Measurements from ENCODE around the gene FOXK2. TPM values are rescaled to one million over a fixed set of nuclear protein-coding genes. Genes with fewer than 3 reads are reported as not detected.
A peak's percentile ranks its signal among the peaks of the same experiment; 100 is the strongest.

Gene FOXK2
- total RNA-seq, 1 experiment from 2014 or later: 57.7 TPM

DNA sequence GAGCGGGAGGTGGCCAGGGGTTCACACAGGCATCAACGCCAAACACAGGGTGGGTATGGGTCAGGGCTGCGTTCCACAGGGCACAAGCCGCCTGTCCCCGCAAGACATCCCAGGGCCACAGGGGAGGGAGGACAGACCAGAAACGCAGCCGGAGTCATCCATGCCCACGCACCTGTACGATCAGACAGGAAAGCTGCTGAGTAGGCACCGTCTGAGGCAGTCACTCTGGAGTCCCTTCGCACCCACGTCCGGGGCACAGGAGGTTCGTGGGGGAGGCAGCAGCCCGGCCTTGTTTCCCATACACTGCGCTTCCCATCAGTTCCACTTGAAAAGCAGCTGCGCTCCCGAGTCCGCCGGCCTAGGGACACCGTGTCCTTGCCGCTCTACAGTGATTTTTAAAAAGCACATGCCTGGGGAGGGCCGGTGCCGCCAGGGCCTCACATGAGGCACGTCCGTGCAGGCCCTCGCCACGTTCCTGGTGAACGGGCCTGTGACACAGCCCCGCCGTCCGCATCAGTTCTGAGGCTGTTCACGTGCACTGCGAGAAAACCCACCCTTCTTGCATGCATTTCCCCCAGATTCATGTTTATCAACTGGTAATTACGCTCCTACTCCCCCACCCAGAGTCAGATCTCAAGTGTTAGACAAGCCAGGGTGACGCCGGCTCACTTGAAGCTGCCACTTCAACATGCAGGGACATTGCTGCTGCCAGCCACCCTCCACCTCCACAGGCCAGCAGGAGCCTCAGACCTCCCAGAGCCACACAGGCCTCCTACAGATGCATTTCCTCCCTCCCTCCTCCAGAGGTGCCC is 94.0 kb downstream of the FOXK2 start:
- peak; percentile 79 for ATAC-seq

DNA sequence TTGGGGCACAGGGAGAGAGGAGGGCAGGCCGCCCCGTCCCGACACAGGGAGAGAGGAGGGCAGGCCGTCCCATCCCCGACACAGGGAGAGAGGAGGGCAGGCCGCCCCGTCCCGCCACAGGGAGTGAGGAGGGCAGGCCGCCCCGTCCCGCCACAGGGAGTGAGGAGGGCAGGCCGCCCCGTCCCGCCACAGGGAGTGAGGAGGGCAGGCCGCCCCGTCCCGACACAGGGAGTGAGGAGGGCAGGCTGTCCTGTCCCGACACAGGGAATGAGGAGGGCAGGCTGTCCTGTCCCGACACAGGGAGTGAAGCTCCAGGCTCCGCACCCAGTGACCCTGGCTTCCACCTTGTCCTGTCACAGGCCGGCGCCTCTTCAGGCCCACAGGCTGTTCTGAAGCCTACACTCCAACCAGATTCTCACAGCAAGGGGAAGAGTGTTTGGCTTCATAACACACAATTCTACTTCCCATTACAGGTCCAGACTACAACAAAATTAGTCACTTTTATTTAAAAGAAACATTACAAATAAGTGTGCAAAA is 94.6 kb downstream of the FOXK2 start:
- H3K27ac Mint-ChIP-seq: peak overlapping the region; percentile 87; the same call in 1 of the 2 replicates

More for the DNA sequence above, 94.0 kb downstream of the FOXK2 start:
- Mint-ChIP-seq H3K27ac (peak overlapping the region; percentile 81), H3K4me3 (no peak overlapping the region), H3K27me3 (ENCODE audit: low read depth) (no peaks in the 10 kb centered on the region), H3K4me1 (peaks cover 8% of the 10 kb centered on the region), H3K36me3 (peaks cover 52% of the 10 kb centered on the region), H3K9me3 (no peaks in the 10 kb centered on the region)
- DNase-seq (ENCODE audit: low spot score): peak; percentile 29
- ChIA-PET POLR2A (no interaction called here), CTCF (interaction anchor here (0.6 kb wide), 1 partner anchor 339 kb away, joined by 3 read pairs; no protein-coding TSS in a partner anchor)
- no peak for TF ChIP-seq SMAD4 (CRISPR knock-in tag; IDR thresholded peaks at IDR 0.05)

More for the DNA sequence above, 94.6 kb downstream of the FOXK2 start:
- no peak overlapping the region for H3K4me3 Mint-ChIP-seq
- H3K36me3 Mint-ChIP-seq: peaks cover 54% of the 10 kb centered on the region
- TF ChIP-seq, protein P1, sequence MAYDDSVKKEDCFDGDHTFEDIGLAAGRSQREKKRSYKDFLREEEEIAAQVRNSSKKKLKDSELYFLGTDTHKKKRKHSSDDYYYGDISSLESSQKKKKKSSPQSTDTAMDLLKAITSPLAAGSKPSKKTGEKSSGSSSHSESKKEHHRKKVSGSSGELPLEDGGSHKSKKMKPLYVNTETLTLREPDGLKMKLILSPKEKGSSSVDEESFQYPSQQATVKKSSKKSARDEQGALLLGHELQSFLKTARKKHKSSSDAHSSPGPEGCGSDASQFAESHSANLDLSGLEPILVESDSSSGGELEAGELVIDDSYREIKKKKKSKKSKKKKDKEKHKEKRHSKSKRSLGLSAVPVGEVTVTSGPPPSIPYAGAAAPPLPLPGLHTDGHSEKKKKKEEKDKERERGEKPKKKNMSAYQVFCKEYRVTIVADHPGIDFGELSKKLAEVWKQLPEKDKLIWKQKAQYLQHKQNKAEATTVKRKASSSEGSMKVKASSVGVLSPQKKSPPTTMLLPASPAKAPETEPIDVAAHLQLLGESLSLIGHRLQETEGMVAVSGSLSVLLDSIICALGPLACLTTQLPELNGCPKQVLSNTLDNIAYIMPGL (CRISPR knock-in tag; IDR thresholded peaks at IDR 0.05): no peak
- TF ChIP-seq, protein P2, sequence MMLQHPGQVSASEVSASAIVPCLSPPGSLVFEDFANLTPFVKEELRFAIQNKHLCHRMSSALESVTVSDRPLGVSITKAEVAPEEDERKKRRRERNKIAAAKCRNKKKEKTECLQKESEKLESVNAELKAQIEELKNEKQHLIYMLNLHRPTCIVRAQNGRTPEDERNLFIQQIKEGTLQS (CRISPR knock-in tag; conservative IDR thresholded peaks at IDR 0.05): no peak
- TF ChIP-seq FOXP1 (CRISPR knock-in tag; IDR thresholded peaks at IDR 0.05; ENCODE audit: borderline replicate concordance) (no peak), ZNF138 (CRISPR knock-in tag; conservative IDR thresholded peaks at IDR 0.05) (no peak), JAZF1 (CRISPR knock-in tag; IDR thresholded peaks at IDR 0.05) (no peak), GRHL2 (CRISPR knock-in tag; IDR thresholded peaks at IDR 0.05; ENCODE audit: insufficient replicate concordance, severe bottlenecking) (no peak), ZNF232 (CRISPR knock-in tag; IDR thresholded peaks at IDR 0.05) (no peak), NR2C2 (CRISPR knock-in tag; IDR thresholded peaks at IDR 0.05) (no peak), ETV6 (CRISPR knock-in tag; IDR thresholded peaks at IDR 0.05) (no peak), SP1 (CRISPR knock-in tag; conservative IDR thresholded peaks at IDR 0.05) (no peak), ZNF121 (CRISPR knock-in tag; IDR thresholded peaks at IDR 0.05) (no peak), RORB (CRISPR knock-in tag; IDR thresholded peaks at IDR 0.05) (no peak), MYBL2 (CRISPR knock-in tag; IDR thresholded peaks at IDR 0.05) (no peak), CREB1 (CRISPR knock-in tag; IDR thresholded peaks at IDR 0.05) (no peak)
- TF ChIP-seq, protein P3, sequence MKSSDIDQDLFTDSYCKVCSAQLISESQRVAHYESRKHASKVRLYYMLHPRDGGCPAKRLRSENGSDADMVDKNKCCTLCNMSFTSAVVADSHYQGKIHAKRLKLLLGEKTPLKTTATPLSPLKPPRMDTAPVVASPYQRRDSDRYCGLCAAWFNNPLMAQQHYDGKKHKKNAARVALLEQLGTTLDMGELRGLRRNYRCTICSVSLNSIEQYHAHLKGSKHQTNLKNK (CRISPR knock-in tag; IDR thresholded peaks at IDR 0.05): no peak
- TF ChIP-seq, protein P4, sequence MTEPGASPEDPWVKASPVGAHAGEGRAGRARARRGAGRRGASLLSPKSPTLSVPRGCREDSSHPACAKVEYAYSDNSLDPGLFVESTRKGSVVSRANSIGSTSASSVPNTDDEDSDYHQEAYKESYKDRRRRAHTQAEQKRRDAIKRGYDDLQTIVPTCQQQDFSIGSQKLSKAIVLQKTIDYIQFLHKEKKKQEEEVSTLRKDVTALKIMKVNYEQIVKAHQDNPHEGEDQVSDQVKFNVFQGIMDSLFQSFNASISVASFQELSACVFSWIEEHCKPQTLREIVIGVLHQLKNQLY (CRISPR knock-in tag; IDR thresholded peaks at IDR 0.05): no peak
- TF ChIP-seq, protein P5, sequence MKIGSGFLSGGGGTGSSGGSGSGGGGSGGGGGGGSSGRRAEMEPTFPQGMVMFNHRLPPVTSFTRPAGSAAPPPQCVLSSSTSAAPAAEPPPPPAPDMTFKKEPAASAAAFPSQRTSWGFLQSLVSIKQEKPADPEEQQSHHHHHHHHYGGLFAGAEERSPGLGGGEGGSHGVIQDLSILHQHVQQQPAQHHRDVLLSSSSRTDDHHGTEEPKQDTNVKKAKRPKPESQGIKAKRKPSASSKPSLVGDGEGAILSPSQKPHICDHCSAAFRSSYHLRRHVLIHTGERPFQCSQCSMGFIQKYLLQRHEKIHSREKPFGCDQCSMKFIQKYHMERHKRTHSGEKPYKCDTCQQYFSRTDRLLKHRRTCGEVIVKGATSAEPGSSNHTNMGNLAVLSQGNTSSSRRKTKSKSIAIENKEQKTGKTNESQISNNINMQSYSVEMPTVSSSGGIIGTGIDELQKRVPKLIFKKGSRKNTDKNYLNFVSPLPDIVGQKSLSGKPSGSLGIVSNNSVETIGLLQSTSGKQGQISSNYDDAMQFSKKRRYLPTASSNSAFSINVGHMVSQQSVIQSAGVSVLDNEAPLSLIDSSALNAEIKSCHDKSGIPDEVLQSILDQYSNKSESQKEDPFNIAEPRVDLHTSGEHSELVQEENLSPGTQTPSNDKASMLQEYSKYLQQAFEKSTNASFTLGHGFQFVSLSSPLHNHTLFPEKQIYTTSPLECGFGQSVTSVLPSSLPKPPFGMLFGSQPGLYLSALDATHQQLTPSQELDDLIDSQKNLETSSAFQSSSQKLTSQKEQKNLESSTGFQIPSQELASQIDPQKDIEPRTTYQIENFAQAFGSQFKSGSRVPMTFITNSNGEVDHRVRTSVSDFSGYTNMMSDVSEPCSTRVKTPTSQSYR (CRISPR knock-in tag; IDR thresholded peaks at IDR 0.05): no peak
- TF ChIP-seq, protein P6, sequence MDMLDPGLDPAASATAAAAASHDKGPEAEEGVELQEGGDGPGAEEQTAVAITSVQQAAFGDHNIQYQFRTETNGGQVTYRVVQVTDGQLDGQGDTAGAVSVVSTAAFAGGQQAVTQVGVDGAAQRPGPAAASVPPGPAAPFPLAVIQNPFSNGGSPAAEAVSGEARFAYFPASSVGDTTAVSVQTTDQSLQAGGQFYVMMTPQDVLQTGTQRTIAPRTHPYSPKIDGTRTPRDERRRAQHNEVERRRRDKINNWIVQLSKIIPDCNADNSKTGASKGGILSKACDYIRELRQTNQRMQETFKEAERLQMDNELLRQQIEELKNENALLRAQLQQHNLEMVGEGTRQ (CRISPR knock-in tag; IDR thresholded peaks at IDR 0.05): no peak
- TF ChIP-seq, protein P7, sequence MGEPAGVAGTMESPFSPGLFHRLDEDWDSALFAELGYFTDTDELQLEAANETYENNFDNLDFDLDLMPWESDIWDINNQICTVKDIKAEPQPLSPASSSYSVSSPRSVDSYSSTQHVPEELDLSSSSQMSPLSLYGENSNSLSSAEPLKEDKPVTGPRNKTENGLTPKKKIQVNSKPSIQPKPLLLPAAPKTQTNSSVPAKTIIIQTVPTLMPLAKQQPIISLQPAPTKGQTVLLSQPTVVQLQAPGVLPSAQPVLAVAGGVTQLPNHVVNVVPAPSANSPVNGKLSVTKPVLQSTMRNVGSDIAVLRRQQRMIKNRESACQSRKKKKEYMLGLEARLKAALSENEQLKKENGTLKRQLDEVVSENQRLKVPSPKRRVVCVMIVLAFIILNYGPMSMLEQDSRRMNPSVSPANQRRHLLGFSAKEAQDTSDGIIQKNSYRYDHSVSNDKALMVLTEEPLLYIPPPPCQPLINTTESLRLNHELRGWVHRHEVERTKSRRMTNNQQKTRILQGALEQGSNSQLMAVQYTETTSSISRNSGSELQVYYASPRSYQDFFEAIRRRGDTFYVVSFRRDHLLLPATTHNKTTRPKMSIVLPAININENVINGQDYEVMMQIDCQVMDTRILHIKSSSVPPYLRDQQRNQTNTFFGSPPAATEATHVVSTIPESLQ (CRISPR knock-in tag; IDR thresholded peaks at IDR 0.05): no peak
- TF ChIP-seq, protein P8, sequence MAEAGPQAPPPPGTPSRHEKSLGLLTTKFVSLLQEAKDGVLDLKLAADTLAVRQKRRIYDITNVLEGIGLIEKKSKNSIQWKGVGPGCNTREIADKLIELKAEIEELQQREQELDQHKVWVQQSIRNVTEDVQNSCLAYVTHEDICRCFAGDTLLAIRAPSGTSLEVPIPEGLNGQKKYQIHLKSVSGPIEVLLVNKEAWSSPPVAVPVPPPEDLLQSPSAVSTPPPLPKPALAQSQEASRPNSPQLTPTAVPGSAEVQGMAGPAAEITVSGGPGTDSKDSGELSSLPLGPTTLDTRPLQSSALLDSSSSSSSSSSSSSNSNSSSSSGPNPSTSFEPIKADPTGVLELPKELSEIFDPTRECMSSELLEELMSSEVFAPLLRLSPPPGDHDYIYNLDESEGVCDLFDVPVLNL (CRISPR knock-in tag; IDR thresholded peaks at IDR 0.05; ENCODE audit: borderline replicate concordance, low read depth): no peak
- ATAC-seq: no peak
- POLR2A ChIA-PET: no interaction called here
- CTCF ChIA-PET: interaction anchor here (0.6 kb wide), 1 partner anchor 340 kb away, joined by 3 read pairs; no protein-coding TSS in a partner anchor
- no peak for DNase-seq (ENCODE audit: low spot score)
- H3K27me3 Mint-ChIP-seq (ENCODE audit: low read depth): no peaks in the 10 kb centered on the region
- H3K4me1 Mint-ChIP-seq: peaks cover 8% of the 10 kb centered on the region
- no peaks in the 10 kb centered on the region for H3K9me3 Mint-ChIP-seq

All from WTC11 (cell line).